Measurements from ENCODE around the gene GPR137B.

GRCh38 chr1:236222632-236223031 is 80.3 kb downstream of the GPR137B start:
- TF ChIP-seq CTCF (IDR thresholded peaks at IDR 0.05), result no peak
- no peak for TF ChIP-seq ZFX (IDR thresholded peaks at IDR 0.05; ENCODE audit: borderline replicate concordance)
